T-helper 2 cell treated with Interferon-gamma antibody and Interleukin-4, amounts not matched to agents 5 μg/mL and 100 μg/mL, for 36 hours (primary cell): ENCODE measurements around the gene CETP.
"Not testable (repeated sequence)": the region's sequence is repeated elsewhere in the genome, so short reads cannot be mapped to it uniquely, and the experiment has no call there.

Experiments used
- DNase-seq: peaks from one replicate; pipeline ENCODE4 v3.0.0; 2021; ENCODE audit warnings: low spot score
- H3K27ac Mint-ChIP-seq: one replicate; pipeline ENCODE4 v1.8.0; 2021; ENCODE audit warnings: mild to moderate bottlenecking, mixed read lengths
- H3K27me3 Mint-ChIP-seq: one replicate; pipeline ENCODE4 v1.8.0; 2021; ENCODE audit warnings: low read depth, mixed read lengths
- H3K36me3 Mint-ChIP-seq: one replicate; pipeline ENCODE4 v1.8.0; 2021; ENCODE audit warnings: low read depth, mixed read lengths
- H3K4me1 Mint-ChIP-seq: one replicate; pipeline ENCODE4 v1.8.0; 2021; ENCODE audit warnings: low read depth, mixed read lengths
- H3K4me3 Mint-ChIP-seq: one replicate; pipeline ENCODE4 v1.8.0; 2022; ENCODE audit warnings: mild to moderate bottlenecking, moderate library complexity, mixed read lengths
- H3K9me3 Mint-ChIP-seq: one replicate; pipeline ENCODE4 v1.8.0; 2021; ENCODE audit warnings: mixed read lengths

The CETP gene

DNA sequence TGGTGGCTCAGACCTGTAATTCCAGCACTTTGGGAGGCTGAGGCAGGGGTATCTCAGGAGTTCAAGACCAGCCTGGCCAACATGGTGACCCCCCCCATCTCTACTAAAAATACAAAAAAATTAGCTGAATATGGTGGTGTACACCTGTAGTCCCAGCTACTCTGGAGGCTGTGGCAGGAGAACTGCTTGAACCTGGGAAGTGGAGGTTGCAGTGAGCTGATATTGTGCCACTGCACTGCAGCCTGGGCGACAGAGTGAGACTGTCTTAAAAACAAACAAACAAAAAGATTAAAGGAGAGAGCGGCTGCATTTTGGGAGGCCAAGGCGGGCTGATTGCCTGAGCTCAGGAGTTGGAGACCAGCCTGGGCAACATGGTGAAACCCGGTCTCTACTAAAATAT is 25.2 kb downstream of the CETP start:
- DNase-seq, H3K9me3 Mint-ChIP-seq, H3K27me3 Mint-ChIP-seq: not testable (repeated sequence)
- Mint-ChIP-seq H3K27ac (peak overlapping the region; percentile 79), H3K36me3 (peaks cover 64% of the 10 kb centered on the region), H3K4me1 (peaks cover 45% of the 10 kb centered on the region), H3K4me3 (peak overlapping the region; percentile 87)

DNA sequence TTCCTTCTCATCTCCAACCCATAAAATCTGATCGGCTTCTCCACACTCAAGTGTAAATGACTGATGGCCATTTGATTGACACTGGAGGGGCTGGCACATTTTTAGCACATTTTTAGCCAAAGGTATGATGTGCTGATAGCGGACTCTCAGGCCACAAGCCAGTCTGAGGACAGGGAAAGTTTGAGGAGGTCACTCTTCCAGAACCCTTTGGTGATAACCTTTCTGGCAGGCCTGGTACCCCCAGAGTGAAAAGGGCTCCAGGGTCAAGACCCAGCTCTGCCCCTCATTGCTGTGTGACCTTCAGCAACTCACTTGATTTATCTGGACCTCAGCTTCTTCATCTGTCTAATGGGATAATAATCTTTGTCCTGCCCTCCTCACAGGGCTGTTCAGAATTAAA is 25.9 kb downstream of the CETP start:
- Mint-ChIP-seq H3K9me3 (no peaks in the 10 kb centered on the region), H3K36me3 (peaks cover 60% of the 10 kb centered on the region), H3K4me1 (peaks cover 44% of the 10 kb centered on the region), H3K4me3 (peak overlapping the region; percentile 87), H3K27me3 (no peaks in the 10 kb centered on the region), H3K27ac (peak overlapping the region; percentile 97)
- DNase-seq = no peak

DNA sequence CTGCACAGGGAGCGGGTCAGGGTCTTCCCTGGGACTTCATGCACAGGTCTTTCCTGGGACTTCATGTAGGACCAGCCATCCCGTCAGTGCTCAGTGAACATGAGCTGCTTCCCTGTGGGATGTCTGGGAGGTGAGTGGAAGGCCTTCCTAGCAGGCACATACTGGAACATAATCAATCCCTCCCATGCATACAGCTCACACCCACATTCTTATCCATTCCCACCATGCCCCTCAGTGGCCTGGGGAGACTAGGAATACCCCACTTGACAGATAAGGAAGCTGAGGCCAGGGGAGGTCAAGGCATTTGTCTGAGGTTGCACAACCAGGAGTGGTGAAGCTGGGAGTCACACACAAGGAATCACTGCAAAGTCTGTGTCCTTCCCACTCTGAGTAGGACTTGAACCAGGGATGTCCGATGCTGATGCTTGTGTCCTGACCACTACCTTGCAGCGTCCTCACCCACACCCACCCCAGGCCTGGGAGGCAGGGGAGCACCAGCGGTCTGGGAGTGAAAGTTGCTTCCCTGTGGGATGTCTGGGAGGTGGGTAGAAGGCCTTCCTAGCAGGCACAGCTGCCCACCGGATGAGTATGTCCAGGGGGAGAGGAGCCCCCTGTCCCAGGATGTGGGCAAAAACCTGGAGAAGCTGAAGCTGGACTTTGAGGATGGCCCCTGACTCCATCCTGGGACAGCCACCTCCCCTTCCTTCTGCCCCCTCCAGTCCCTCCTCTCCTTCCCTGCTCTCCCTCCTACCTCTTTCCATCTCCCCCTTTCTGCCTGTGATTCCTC is 26.6 kb downstream of the CETP start:
- H3K27me3 Mint-ChIP-seq = no peaks in the 10 kb centered on the region
- no peaks in the 10 kb centered on the region for H3K9me3 Mint-ChIP-seq
- DNase-seq = no peak
- H3K27ac Mint-ChIP-seq = peak overlapping the region; percentile 97
- H3K4me3 Mint-ChIP-seq = peak overlapping the region; percentile 87
- H3K36me3 Mint-ChIP-seq = peaks cover 60% of the 10 kb centered on the region
- peaks cover 47% of the 10 kb centered on the region for H3K4me1 Mint-ChIP-seq

DNA sequence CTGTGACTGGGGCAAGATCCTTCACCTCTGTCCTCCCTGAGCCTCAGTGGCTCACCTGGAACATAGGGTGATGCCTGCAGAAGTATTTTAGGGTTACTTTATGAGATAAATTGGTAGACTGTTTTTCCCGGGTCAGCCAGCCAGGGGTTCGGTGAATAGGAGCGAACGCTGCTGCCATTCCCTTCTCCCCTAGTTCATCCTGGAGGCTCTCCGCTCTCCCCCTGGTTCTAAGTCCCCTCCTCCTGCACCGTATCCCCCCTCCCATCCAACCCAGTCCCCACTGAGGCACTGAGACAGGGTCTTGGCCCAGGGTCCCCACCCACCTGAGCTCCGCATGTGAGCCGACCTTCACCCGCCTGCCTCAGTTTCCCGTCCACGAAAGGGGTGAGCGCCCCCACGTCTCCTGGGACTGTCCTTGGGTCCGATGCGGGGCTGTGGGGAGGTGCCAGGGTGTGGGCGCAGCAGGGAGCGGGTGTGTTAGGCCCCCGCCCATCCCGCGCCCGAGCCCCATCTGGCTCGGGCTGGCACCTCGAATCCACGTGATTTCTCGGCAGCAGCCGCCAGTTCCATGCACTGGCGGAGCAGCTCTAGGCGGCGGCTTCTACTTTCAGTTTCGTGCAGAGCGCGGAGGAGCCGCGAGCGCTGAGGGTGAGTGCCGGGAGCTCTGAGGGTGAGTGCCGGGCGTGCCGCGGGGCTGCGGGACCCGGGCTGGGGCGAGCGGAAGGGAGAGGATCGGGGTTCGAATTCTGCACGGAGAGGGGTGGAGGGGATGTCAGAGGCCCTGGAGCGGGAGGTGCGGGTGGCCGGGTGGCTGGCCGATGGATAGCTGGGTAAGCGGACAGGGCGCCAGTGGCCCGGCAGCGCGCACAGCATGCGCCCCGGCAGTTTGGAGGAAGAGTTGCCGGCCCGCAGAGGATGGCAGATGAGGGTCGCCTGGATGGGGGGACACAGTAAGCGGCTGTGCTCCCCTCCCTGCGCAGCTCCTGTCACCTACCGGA is 27.5 kb downstream of the CETP start, which contains the start of gene NLRC5:
Gene NLRC5 (plus strand): TSS at position 610 of the 998 bp plus-strand sequence. CDS start 31,156 bp downstream, outside the sequence.
- H3K4me3 Mint-ChIP-seq = peak within 1 kb of the TSS; percentile 87
- peaks cover 56% of the 10 kb centered on the region for H3K4me1 Mint-ChIP-seq
- H3K9me3 Mint-ChIP-seq = no peaks in the 10 kb centered on the region
- peak within 1 kb of the TSS; percentile 97 for H3K27ac Mint-ChIP-seq
- peak; percentile 87 for DNase-seq
- H3K36me3 Mint-ChIP-seq = peaks cover 69% of the 10 kb centered on the region
- H3K27me3 Mint-ChIP-seq = no peaks in the 10 kb centered on the region

GRCh38 chr16:56989988-56990387 is 28.2 kb downstream of the CETP start:
- Mint-ChIP-seq H3K4me1 (peaks cover 56% of the 10 kb centered on the region), H3K27me3 (no peaks in the 10 kb centered on the region)

GRCh38 chr16:56990407-56991286 is 28.9 kb downstream of the CETP start:
- Mint-ChIP-seq H3K27ac (peak overlapping the region; percentile 97), H3K4me3 (peak overlapping the region; percentile 87), H3K9me3 (no peaks in the 10 kb centered on the region), H3K36me3 (peaks cover 70% of the 10 kb centered on the region), H3K4me1 (peaks cover 55% of the 10 kb centered on the region), H3K27me3 (no peaks in the 10 kb centered on the region)
- DNase-seq = no peak

More at GRCh38 chr16:56989988-56990387, 28.2 kb downstream of the CETP start:
- Mint-ChIP-seq H3K36me3 (peaks cover 71% of the 10 kb centered on the region), H3K9me3 (no peaks in the 10 kb centered on the region), H3K27ac (peak overlapping the region; percentile 97), H3K4me3 (peak overlapping the region; percentile 87)
- no peak for DNase-seq

- not testable (repeated sequence) for H3K9me3 Mint-ChIP-seq, DNase-seq, H3K27me3 Mint-ChIP-seq, H3K27ac Mint-ChIP-seq
- Mint-ChIP-seq H3K4me1 (peaks cover 59% of the 10 kb centered on the region), H3K4me3 (peak overlapping the region; percentile 87), H3K36me3 (peaks cover 76% of the 10 kb centered on the region)
Measured at GRCh38 chr16:56992431-56992830, 30.7 kb downstream of the CETP start.

- H3K27ac Mint-ChIP-seq = peak overlapping the region; percentile 46
- peak overlapping the region; percentile 73 for H3K4me3 Mint-ChIP-seq
- peaks cover 72% of the 10 kb centered on the region for H3K36me3 Mint-ChIP-seq
- H3K9me3 Mint-ChIP-seq = no peaks in the 10 kb centered on the region
- DNase-seq = no peak
- no peaks in the 10 kb centered on the region for H3K27me3 Mint-ChIP-seq
- H3K4me1 Mint-ChIP-seq = peaks cover 58% of the 10 kb centered on the region
Measured at GRCh38 chr16:56993204-56993603, 31.5 kb downstream of the CETP start.

- peak overlapping the region; percentile 73 for H3K4me3 Mint-ChIP-seq
- peak overlapping the region; percentile 80 for H3K27ac Mint-ChIP-seq
- H3K4me1 Mint-ChIP-seq = peaks cover 66% of the 10 kb centered on the region
- H3K9me3 Mint-ChIP-seq = no peaks in the 10 kb centered on the region
- peaks cover 75% of the 10 kb centered on the region for H3K36me3 Mint-ChIP-seq
- no peaks in the 10 kb centered on the region for H3K27me3 Mint-ChIP-seq
- no peak for DNase-seq
Measured at GRCh38 chr16:56994311-56994710, 32.6 kb downstream of the CETP start.

GRCh38 chr16:56995136-56995805 is 33.5 kb downstream of the CETP start:
- no peak for DNase-seq
- peaks cover 73% of the 10 kb centered on the region for H3K36me3 Mint-ChIP-seq

GRCh38 chr16:56997264-56997663 is 35.5 kb downstream of the CETP start:
- H3K27ac Mint-ChIP-seq = peak overlapping the region; percentile 5
- H3K4me3 Mint-ChIP-seq = peak overlapping the region; percentile 25
- no peaks in the 10 kb centered on the region for H3K9me3 Mint-ChIP-seq
- no peak for DNase-seq
- no peaks in the 10 kb centered on the region for H3K27me3 Mint-ChIP-seq
- H3K4me1 Mint-ChIP-seq = peaks cover 78% of the 10 kb centered on the region
- peaks cover 74% of the 10 kb centered on the region for H3K36me3 Mint-ChIP-seq

More at GRCh38 chr16:56995136-56995805, 33.5 kb downstream of the CETP start:
- Mint-ChIP-seq H3K4me1 (peaks cover 75% of the 10 kb centered on the region), H3K27me3 (no peaks in the 10 kb centered on the region), H3K4me3 (peak overlapping the region; percentile 47), H3K9me3 (no peaks in the 10 kb centered on the region), H3K27ac (peak overlapping the region; percentile 47)

DNA sequence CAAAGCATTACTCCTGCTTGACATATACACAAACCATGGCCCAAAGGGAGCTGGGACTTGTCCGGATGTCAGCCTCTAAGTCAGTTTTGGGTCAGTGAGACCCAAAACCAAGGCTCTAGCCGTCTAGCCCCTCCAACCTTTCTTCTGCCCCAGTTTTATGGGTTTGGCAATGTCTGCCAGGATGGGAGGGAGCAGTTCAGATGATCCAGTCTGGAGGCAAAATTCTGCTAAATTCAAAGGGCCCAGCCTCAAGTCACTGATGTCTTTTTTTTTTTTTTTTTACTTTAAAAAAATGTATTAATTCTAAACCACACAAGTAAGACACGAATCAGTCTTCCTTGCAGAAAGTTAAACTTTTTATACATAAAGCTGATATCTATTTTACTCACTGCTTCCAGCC is 36.2 kb downstream of the CETP start:
- Mint-ChIP-seq H3K27ac (peak overlapping the region; percentile 35), H3K9me3 (no peaks in the 10 kb centered on the region), H3K4me3 (peak overlapping the region; percentile 38), H3K4me1 (peaks cover 78% of the 10 kb centered on the region), H3K27me3 (no peaks in the 10 kb centered on the region), H3K36me3 (peaks cover 77% of the 10 kb centered on the region)
- DNase-seq = no peak

- no peaks in the 10 kb centered on the region for H3K27me3 Mint-ChIP-seq
- H3K4me1 Mint-ChIP-seq = peaks cover 74% of the 10 kb centered on the region
- H3K36me3 Mint-ChIP-seq = peaks cover 76% of the 10 kb centered on the region
- no peaks in the 10 kb centered on the region for H3K9me3 Mint-ChIP-seq
- DNase-seq = no peak
- H3K27ac Mint-ChIP-seq = peak overlapping the region; percentile 87
- H3K4me3 Mint-ChIP-seq = peak overlapping the region; percentile 71
Measured at GRCh38 chr16:56998352-56998751, 36.6 kb downstream of the CETP start.
